Stimulated activated CD8-positive, alpha-beta memory T cell treated with anti-CD3 and anti-CD28 coated beads, Interleukin-7, amount 100 ng/mL, for 48 hours (primary cell): ENCODE results near the gene CLDN20.
"Not testable (repeated sequence)": the region's sequence is repeated elsewhere in the genome, so short reads cannot be mapped to it uniquely, and the experiment has no call there.

ENCODE experiments used
- DNase-seq, 2 donors: peaks; one replicate each; pipeline ENCODE4 v3.0.0-alpha.2; 2020; ENCODE audit warnings: low read depth in 1 of 2; ENCODE audit errors: extremely low read depth in 1 of 2

The CLDN20 gene

GRCh38 chr6:155310596-155310995, 46.8 kb downstream of the CLDN20 start:
- DNase-seq, result no peak

- DNase-seq, result no peak
Observed at GRCh38 chr6:155311086-155311485, 47.3 kb downstream of the CLDN20 start.

GRCh38 chr6:155311583-155311982, 47.8 kb downstream of the CLDN20 start:
- no peak for DNase-seq

GRCh38 chr6:155312950-155313349, 49.1 kb downstream of the CLDN20 start:
- not testable (repeated sequence) for DNase-seq

GRCh38 chr6:155313602-155314091, 49.8 kb downstream of the CLDN20 start:
- DNase-seq, result no peak

- peak; percentile 97 to 99 for DNase-seq
Observed at GRCh38 chr6:155314092-155314772, 50.4 kb downstream of the CLDN20 start, which contains the start of gene TFB1M. Gene TFB1M (minus strand): TSS chr6:155314484. CDS start chr6:155314428, 56 bp downstream.

GRCh38 chr6:155314773-155315515, 51.1 kb downstream of the CLDN20 start:
- peak; percentile 21 to 47 for DNase-seq

- no peak for DNase-seq
Observed at GRCh38 chr6:155315516-155315871, 51.7 kb downstream of the CLDN20 start.

GRCh38 chr6:155316419-155316818, 52.6 kb downstream of the CLDN20 start:
- no peak for DNase-seq

GRCh38 chr6:155317186-155317585, 53.4 kb downstream of the CLDN20 start:
- DNase-seq, result no peak

- DNase-seq, result no peak
Observed at GRCh38 chr6:155319902-155320301, 56.1 kb downstream of the CLDN20 start.

GRCh38 chr6:155324172-155324571, 60.4 kb downstream of the CLDN20 start:
- DNase-seq, result no peak

- DNase-seq, result no peak
Observed at GRCh38 chr6:155324993-155325392, 61.2 kb downstream of the CLDN20 start.

GRCh38 chr6:155325700-155326516, 62.1 kb downstream of the CLDN20 start:
- DNase-seq, result no peak
